RWPE1 (cell line): ENCODE measurements around the gene ZC3H12D.

Experiments used
- CTCF ChIA-PET: fragments of 350-600 bp; sonication (Branson Sonifier 250); formaldehyde crosslinking; extraction: SDS; loops from one replicate; lab custom pipeline; 2021; lab: Yijun Ruan, JAX
- POLR2A ChIA-PET: fragments of 400-600 bp; formaldehyde crosslinking; extraction: SDS; loops from one replicate; lab custom pipeline; 2020; ENCODE audit warnings: antibody characterized with exemption; ENCODE audit not compliant: low non-redundant PET; lab: Yijun Ruan, JAX
- DNase-seq: peaks from one replicate; pipeline ENCODE4 v3.0.0; 2012; ENCODE audit warnings: low spot score
- H3K27ac ChIP-seq: fragments of 450-650 bp; 2 replicates; pipeline ENCODE4 v1.5.1; 2017
- CTCF ChIP-seq: fragments of 450-650 bp; conservative IDR thresholded peaks from 2 replicates; pipeline ENCODE4 v1.5.1; 2017; ENCODE audit warnings: low read depth, mild to moderate bottlenecking

The ZC3H12D gene

GRCh38 chr6:149440735-149441671 lies 43.8 kb downstream of the ZC3H12D start:
- H3K27ac ChIP-seq = no peak overlapping the region
- CTCF ChIA-PET = interaction anchor here (1.0 kb wide), 1 partner anchor 9 kb away, joined by 5 read pairs; no protein-coding TSS in a partner anchor
- POLR2A ChIA-PET = interaction anchor here (1.0 kb wide), 1 partner anchor 530 kb away, joined by 3 read pairs; no protein-coding TSS in a partner anchor
- DNase-seq = no peak
- no peak for TF ChIP-seq CTCF

GRCh38 chr6:149439626-149440025 lies 45.2 kb downstream of the ZC3H12D start:
- ChIA-PET CTCF (no interaction called here), POLR2A (no interaction called here)
- no peak overlapping the region for H3K27ac ChIP-seq
- TF ChIP-seq CTCF = no peak
- no peak for DNase-seq

GRCh38 chr6:149438855-149439254 lies 46.0 kb downstream of the ZC3H12D start:
- TF ChIP-seq CTCF = no peak
- CTCF ChIA-PET = interaction anchor here (0.7 kb wide), 1 partner anchor 543 kb away, joined by 3 read pairs; no protein-coding TSS in a partner anchor
- no peak for DNase-seq
- no peak overlapping the region for H3K27ac ChIP-seq
- POLR2A ChIA-PET = no interaction called here

GRCh38 chr6:149437212-149437611 lies 47.6 kb downstream of the ZC3H12D start:
- POLR2A ChIA-PET = no interaction called here
- DNase-seq = no peak
- no peak for TF ChIP-seq CTCF
- H3K27ac ChIP-seq = no peak overlapping the region
- CTCF ChIA-PET = no interaction called here

- H3K27ac ChIP-seq = no peak overlapping the region
- no peak for TF ChIP-seq CTCF
- ChIA-PET POLR2A (no interaction called here), CTCF (no interaction called here)
- no peak for DNase-seq
Measured at GRCh38 chr6:149436647-149437046, 48.2 kb downstream of the ZC3H12D start.

- TF ChIP-seq CTCF = no peak
- DNase-seq = no peak
- ChIA-PET POLR2A (no interaction called here), CTCF (interaction anchor here (0.7 kb wide), 1 partner anchor 79 kb away, joined by 3 read pairs; no protein-coding TSS in a partner anchor)
- no peak overlapping the region for H3K27ac ChIP-seq
Measured at GRCh38 chr6:149435919-149436586, 48.8 kb downstream of the ZC3H12D start.
